Embryonic facial prominence (tissue), 1 donor: Measurements from ENCODE around the gene SLC25A18.

Source experiments
- DNase-seq: peaks from one replicate; pipeline ENCODE4 v3.0.0-alpha.2; 2016; ENCODE audit errors: extremely low spot score

The SLC25A18 gene

GRCh38 chr22:17570851-17571631 lies 7.7 kb downstream of the SLC25A18 start:
- no peak for DNase-seq

GRCh38 chr22:17575151-17575550 lies 11.9 kb downstream of the SLC25A18 start:
- DNase-seq: no peak

- DNase-seq: no peak
These were observed 12.4 kb downstream of the SLC25A18 start for GRCh38 chr22:17575681-17576080.

- DNase-seq: no peak
These were observed 13.2 kb downstream of the SLC25A18 start for GRCh38 chr22:17576470-17576869.

GRCh38 chr22:17578136-17578754 lies 14.9 kb downstream of the SLC25A18 start:
- DNase-seq: no peak

- no peak for DNase-seq
These were observed 16.3 kb downstream of the SLC25A18 start for GRCh38 chr22:17579535-17579981.

- no peak for DNase-seq
These were observed 17.2 kb downstream of the SLC25A18 start for GRCh38 chr22:17580441-17581031.

- no peak for DNase-seq
These were observed 17.8 kb downstream of the SLC25A18 start for GRCh38 chr22:17581056-17581455.

- DNase-seq: no peak
These were observed 18.3 kb downstream of the SLC25A18 start for GRCh38 chr22:17581631-17582030.

- DNase-seq: no peak
These were observed 19.9 kb downstream of the SLC25A18 start for GRCh38 chr22:17583151-17583550.

- DNase-seq: no peak
These were observed 23.6 kb downstream of the SLC25A18 start for GRCh38 chr22:17586831-17587440.

- DNase-seq: no peak
These were observed 24.3 kb downstream of the SLC25A18 start for GRCh38 chr22:17587629-17588028.

GRCh38 chr22:17588606-17589005 lies 25.3 kb downstream of the SLC25A18 start:
- DNase-seq: no peak

GRCh38 chr22:17589810-17590375 lies 26.6 kb downstream of the SLC25A18 start:
- no peak for DNase-seq

GRCh38 chr22:17590586-17590985 lies 27.3 kb downstream of the SLC25A18 start:
- no peak for DNase-seq

GRCh38 chr22:17592201-17592600 lies 28.9 kb downstream of the SLC25A18 start:
- no peak for DNase-seq

GRCh38 chr22:17596226-17596625 lies 32.9 kb downstream of the SLC25A18 start:
- DNase-seq: no peak

- DNase-seq: no peak
These were observed 33.9 kb downstream of the SLC25A18 start for GRCh38 chr22:17597217-17597616.

- no peak for DNase-seq
These were observed 35.0 kb downstream of the SLC25A18 start for GRCh38 chr22:17598318-17598717.

- no peak for DNase-seq
These were observed 37.7 kb downstream of the SLC25A18 start for GRCh38 chr22:17601031-17601430.

- DNase-seq: no peak
These were observed 40.4 kb downstream of the SLC25A18 start for GRCh38 chr22:17603668-17604067.

- no peak for DNase-seq
These were observed 43.2 kb downstream of the SLC25A18 start for GRCh38 chr22:17606496-17606895.
